Stimulated activated CD4-positive, alpha-beta T cell treated with anti-CD3 and anti-CD28 coated beads, Interleukin-4, amount 100 ng/mL, for 24 hours (primary cell): ENCODE data around the gene DIPK2A.

Source experiments
- DNase-seq: peaks from one replicate; pipeline ENCODE4 v3.0.0-alpha.2; 2020

Gene DIPK2A

DNA sequence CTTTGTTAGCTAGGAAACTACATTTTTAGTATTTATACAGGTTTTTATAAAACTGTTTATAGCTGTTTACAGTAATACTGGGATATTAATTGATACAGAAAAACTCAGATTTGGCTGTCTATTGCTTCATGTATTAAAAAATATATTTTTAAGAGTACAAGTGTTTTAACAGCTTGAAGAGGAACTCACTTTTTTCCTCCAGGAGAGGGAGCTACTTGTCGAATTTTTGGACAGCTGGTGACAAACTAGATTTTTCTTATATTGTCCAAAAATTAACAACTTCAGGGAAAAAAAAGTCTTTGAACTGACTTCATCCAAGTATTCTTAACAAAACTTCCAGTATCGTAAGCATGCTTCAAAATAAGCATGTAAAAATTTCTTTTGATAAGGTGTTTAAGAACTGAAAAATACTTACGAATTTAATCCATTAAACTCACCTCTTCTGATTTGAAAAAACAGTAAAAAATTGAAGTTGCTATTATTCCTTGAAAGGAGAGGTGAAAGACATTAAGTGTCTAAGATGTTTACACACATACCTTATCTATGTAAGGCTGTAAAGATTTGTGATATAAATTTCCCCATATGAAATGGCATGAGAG is 4.0 kb downstream of the DIPK2A start:
- no peak for DNase-seq

DNA sequence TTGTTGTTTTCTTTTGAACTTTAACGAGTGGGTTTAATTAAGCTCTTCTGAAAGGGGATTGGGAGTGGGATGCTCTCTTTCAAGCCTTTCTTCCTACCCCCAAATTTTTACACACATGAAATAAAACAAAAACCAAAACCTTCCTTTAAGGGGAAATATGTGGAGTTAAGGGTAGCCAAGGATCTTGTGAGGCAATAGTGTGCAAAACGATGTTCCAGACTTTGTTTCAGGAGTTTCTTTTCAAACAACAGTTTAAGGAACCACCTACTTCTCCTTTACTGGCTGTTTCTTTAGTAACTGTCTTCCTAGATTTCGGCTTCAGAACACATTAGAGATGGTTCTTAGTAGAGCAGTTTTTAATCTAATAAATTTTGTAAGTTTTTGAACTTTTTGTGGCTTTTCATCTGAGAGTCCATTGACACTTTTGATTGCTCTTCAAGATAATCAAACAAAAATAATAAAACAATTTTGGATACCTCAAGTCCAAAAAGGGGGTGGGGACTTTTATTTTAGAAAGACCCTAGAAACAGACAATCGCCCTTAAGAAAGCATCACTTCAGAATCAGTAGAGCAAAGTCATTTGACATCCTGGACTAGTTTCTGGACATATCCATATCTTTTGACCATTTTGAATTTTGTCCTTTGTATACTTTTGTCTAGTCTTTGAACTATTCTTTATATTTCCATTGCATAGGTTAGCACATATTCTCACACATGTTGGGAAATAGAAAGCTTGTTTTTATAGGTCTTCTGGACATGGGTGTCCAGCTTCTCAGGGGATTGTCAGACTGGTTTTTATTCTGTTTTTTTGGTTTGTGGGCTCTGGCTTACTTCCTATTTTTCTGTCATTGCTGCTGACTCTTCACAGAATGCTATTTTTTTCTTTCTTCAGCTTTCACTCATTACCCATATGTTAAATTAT is 6.0 kb downstream of the DIPK2A start:
- no peak for DNase-seq

DNA sequence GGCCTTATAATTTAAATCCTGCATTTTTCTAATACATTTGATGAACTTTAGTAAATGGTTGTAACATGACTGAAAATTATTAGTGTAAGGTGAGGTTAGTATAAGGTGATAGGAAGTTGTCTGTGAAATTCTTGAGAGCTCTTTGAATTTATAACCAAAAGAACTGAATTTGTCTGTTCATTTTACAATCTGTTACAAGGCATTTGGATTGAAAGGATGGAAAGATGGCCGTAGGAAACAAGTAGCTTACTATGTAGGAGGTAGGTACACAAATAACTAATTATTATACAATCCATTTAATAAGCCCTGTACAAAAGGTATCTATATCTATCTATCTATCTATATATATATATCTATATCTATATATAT is 6.6 kb downstream of the DIPK2A start:
- DNase-seq, result no peak

DNA sequence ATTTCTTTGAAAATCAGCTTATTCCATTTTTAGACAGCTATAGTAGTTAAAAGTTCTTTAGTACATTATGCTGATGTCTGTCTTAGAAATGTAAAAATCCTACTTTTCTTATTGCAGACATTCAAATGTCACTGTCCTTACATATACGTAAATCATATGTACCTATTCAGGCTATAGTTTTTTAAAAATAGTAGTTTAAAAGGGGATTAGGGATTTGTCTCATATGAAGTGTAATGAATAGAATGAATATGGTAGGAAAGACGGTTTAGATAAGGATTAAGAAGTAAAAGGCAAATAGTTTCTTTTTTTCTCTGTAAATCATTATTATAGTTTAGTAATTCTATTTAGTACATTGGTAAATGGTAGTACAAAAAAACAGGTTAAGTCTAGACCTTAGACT is 7.4 kb downstream of the DIPK2A start:
- no peak for DNase-seq

DNA sequence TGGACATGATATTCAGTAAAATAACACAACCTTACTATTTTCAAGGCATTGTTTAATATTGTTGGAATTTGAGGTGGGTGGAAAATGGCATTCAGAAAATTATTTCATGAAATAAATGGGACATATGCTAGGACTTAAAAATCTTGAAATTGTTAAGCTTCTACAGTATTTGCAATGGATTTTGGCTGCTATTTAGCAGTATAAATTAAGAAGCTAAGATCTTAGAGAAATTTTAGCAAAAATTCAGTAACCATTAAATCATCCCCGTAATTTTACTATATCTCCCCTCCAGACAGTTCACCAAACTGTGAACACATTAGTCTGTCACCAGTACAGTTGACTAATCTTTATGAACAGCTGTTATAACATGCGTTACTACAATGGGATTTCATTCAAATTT is 8.2 kb downstream of the DIPK2A start:
- no peak for DNase-seq

DNA sequence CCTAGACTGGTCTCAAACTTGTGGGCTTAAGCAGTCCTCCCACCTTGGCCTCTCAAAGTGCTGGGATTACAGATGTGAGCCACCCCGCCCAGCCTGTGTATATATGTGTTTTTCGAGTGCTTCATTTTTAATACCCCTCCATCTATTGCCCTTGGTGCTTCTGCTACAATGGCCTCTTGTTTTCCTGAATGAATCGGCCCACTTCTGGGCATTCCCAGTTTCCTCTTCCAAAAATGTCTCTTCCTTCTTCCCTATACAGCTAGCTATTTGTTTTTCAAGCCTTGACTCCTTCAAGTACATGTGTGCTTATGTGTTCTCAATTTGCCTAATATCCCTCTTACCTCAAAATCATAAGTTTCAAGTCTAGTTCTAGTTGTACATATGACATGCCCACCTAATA is 16.7 kb downstream of the DIPK2A start:
- no peak for DNase-seq

DNA sequence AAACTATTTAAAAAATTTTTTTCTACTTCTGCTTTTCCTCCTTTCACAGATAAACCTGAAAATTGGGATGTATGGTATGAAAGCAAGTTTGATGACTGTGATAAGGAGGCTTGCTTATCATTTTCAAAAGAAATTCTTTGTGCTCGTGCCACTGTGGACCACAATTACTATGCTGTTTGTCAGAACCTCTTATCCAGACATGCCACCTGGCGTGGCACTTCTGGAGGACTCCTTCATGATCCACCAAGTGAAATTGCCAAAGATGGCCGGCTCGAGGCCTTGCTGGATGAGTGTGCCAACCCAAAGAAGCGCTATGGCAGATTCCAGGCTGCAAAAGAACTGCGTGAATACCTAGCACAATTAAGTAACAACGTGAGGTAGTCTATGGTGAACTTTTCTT is 17.8 kb downstream of the DIPK2A start:
- no peak for DNase-seq

DNA sequence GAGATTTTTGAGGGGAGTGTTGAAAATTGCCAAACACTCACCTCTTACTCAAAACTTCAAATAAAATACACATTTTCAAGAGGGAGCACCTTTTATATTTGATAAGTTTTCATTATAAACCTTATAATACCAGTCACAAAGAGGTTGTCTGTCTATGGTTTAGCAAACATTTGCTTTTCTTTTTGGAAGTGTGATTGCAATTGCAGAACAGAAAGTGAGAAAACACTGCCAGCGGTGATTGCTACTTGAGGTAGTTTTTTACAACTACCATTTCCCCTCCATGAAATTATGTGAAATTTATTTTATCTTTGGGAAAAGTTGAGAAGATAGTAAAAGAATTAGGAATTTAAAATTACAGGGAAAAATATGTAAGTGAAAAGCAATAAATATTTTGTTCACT is 20.1 kb downstream of the DIPK2A start:
- DNase-seq, result no peak

DNA sequence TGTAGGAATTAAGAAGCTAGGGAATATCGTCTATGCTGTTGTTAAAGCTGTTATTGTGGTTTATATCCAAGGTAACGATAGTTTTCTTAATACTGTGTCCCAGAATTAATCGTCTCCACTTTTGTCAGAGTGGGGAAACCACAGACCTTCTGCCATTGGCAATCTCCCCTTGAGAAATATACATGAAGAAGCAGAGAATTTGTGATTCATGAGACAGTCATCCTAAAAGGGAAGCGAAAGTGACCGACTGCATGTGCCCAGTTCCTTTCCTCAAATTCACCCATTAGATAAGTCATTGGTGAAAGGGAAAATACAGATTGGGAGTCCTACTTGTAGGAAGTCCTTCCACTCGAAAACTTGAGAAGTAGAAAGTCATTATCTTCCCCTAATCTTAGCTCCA is 26.6 kb downstream of the DIPK2A start:
- no peak for DNase-seq

DNA sequence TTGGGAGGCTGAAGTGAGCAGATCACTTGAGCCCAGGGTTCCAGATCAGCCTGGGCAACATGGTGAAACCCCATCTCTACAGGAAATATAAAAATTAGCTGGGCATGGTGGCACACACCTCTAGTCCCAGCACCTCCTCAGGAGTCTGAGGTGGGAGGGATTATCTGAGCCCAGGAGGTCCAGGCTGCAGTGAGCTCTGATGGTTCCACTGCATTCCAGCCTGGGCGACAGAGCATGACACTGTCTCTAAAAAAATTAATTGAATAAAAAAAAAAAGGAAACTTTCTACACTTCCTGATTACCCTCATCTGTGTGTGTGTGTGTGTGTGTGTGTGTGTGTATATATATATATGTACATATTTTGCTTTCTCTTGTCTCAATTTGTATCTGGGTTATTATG is 31.4 kb downstream of the DIPK2A start:
- no peak for DNase-seq

DNA sequence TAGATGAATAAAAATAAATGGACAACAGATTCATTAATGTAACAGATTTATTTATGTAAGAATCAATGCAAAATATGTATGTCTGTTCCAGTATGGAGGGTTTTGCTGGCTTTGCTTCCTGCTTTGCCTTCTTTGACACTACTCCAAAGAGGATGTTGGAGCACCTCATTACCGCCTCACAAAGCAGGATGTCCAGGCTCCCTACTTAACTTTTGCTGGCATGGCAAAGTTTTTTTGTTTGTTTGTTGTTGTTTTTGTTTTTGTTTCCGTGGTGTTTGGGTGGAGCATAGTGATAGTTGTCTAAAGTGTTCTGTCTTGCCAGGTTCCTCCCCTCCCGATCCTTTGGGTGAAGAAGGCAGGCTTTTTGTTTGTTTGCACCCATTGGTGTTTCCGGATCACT is 38.7 kb downstream of the DIPK2A start:
- no peak for DNase-seq

DNA sequence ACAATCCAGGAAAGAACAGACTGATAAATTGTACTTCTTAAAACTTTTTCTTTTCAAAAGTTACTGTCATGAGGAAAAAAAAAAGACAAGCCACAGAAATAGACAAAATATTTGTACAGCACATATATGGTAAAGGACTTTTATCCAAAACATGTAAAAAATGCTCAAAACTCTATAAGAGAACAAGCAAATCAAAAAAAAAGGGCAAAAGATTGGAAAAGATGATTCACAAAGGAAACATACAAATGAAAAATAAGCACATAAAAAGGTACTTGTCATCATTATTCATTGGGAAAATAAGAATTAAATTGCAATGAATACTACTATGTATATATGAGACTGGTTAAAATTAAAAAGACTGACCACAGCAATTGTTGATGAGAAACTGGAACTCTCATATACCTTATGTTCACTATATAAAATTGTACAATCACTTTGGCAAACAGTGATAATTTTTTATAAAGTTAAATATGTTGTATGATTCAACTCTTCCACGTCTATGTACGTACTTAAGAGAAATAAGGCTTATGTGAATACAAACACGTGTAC is 39.7 kb downstream of the DIPK2A start:
- DNase-seq, result no peak

DNA sequence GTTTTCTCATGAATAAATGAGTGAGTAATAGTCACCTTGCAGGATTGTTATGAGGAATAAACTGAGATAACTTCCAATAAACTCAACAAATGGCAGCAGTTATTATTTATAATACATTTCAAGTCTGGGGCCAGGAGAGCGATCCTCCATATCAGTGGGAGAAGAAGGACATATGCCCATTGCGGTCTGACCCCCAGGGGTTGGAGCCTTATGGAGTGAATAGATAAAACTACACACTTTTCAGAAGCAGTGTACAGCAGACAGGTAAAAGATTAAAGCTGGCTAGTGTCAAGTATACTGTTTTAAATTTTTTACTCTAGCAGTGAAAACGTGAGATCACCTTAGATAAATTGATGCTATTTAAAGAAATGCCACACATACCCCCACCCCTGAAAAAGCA is 43.5 kb downstream of the DIPK2A start:
- no peak for DNase-seq

DNA sequence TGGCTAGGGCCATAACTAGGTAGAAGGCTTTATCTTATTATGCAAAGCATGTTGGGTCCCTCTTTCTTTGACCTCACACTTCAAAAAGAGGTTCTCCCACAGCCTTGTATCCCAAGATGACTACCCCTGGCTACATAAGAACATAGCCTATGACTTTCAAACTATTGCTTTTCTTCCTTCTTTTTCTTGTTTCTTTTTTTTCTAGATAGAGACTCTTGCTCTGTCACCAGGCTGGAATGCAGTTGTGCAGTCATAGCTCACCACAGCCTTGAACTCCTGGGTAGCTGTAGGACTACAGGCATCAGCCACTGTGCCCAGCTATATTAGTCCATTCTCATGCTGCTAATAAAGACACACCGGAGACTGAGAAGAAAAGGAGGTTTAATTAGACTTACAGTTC is 47.2 kb downstream of the DIPK2A start:
- DNase-seq, result no peak
